SIG-M5 (cell line): ENCODE results near the gene CDYL2.

ENCODE experiments used
- DNase-seq: peaks from one replicate; lab custom pipeline; 2025; lab: John Stamatoyannopoulos, UW

Gene CDYL2

GRCh38 chr16:80592273-80592672 lies 212.1 kb downstream of the CDYL2 start:
- no peak for DNase-seq

DNA sequence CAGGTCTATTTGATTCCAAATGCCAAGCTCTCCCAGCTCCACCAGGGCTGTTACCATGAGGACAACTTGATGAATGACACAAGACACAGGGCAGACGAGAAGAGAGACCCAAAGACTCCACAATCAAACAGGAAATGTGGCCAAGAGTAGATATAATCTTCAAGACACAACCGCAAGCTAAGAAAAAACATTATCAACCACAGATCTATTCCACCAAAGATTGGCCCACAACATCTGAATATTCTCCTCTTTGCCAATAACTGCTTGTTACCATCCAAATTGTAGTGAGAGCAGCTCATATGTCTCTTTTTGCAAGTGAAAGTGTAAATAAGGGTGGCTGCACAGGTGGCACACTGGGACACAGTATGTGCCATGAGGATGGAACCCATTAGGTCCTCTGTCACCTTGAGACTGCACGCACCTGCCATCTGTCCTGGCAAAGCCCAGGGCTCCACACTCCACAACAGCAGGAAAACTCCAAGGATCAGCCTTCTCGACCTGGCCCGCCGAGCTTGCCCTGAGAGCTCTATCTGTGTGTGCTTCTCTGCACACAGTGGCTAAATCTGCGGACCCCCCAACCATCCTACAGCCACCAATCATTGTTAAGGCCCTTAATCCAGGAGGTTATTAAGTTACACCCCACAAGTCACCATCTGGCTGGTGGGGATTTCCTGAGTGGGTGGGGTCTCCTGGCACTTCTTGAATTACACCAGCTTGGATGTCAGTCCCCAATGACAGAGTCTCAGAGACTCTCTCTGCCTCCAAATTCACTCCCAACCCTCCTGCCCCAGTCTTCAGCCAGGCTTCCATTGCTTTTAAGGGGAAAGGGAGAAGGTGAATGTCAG lies 213.1 kb downstream of the CDYL2 start:
- no peak for DNase-seq

DNA sequence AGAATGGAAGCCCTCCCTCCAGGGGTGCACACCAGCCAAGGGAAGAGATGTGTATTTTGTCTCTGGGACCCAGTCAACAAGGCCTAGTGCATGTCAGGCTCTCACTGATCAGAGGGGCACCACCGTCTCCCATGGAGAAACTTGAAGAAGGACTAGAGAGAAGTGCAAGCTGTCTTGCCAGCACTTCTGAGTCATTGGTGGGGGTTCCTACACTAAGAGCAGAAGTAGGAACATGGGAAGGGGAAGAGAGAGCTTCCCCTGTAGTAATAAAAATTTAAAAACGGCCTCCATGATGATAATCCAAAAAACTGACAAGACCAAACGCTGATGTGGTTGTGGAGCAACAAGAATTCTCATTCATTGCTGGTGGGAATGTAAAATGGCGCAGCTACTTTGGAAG lies 217.3 kb downstream of the CDYL2 start:
- no peak for DNase-seq

DNA sequence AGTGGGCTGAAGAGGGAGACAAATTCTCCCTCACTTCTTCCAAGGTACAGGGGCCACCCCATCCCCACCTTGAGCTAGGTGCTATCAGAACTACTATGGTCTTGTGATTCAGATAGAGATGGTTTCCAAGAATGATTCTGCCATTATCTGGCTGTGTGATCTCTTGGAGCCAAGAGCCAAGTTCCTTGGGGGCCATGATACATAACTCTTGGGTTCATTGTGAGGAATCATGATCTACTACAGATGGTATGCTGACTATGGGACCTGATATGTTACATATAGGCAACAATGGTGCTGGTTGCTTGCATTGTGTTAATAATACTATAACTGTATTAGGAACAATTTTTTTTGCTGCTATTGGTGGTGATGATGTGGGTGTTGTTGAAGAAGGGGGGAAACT lies 217.9 kb downstream of the CDYL2 start:
- DNase-seq: no peak

DNA sequence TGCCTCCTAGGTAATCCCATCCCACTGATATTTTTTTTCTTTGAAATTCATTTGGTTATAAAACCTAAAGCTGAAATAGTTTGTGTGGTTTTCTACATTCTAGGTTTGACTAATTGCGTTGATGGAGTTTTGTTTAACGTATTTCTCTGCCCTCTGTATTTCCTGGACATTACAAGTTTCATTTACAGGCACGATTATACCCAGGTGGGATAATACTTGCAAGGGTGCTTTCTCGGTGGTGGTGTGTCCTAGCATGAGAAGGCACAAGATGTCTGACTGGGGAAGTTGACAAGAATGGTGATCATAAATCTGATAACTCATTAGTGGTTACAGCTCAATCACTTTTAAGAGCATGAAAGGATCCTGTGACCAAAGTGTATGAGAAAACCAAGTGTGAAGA lies 218.6 kb downstream of the CDYL2 start:
- no peak for DNase-seq

DNA sequence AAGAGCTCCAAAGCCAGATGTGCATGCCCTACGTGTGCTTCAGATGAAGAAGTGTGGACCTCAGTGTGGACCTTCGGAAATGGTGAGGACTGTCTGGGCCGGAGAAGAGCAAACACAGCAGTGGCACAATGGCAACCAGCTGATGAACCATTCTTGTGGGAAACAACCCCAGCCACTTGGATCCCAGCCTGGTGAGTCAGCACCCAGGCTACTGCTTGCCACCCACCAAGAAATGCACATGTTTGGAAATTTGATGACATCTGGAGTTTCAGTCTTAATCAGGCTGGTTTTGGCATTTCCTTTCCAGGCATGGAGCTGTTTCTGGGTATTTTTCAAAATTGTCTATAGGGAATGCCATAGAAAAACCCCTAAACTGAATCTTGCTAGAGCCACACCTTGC lies 220.9 kb downstream of the CDYL2 start:
- no peak for DNase-seq

GRCh38 chr16:80580109-80580832 lies 224.1 kb downstream of the CDYL2 start:
- DNase-seq: no peak

DNA sequence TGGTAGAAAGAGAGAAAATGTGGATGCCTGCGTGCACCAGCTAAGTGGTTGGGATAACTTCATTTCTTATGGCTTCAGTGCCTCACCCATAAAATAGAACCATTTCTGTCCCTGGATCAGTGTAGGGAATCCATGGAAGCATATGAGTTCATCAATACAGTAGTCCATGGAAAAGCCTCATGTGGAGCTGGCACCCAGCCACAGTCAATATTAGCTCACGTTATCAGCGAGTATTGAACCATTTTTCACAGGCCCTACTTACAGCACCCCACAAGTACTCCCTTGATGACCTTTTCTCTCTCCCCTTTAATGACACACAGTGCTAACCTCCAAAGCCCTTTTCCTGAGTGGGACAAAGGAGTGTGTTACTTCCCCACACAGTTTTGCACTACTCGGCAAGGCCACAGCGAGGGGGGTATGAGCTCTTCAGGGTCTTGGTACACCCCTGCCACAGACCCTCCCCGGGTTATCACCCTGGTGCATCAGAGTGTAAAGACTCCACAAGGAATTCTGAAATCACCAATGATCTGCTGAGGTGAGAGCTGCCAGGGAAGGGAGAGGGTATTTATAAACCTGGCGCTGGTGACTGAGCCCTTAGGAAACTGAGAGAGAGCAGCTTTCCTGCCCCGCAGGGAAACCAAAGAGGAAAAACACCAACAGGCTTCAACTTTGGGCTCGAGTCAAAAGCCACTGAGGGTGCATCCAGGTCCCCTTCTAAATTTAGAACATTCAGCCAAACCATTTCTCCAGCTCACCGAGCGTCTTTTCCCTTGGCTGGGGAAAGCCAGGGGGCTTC lies 226.7 kb downstream of the CDYL2 start:
- DNase-seq: no peak

DNA sequence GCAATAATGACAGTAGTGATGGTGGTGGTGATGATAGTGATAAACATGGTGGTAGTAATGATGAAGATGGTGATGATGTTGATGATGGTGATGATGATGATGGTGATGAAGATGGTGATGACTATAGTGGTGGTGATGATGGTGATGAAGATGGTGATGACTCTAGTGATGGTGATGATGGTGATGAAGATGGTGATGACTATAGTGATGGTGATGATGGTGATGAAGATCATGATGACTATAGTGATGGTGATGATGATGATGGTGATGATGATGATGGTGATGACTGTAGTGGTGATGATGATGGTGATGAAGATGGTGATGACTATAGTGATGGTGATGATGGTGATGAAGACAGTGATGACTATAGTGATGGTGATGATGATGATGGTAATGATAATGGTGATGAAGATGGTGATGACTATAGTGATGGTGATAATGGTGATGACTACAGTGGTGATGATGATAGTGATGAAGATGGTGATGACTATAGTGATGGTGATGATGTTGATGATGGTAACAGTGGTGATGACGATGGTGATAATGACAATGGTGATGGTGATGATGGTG lies 228.0 kb downstream of the CDYL2 start:
- DNase-seq: no peak

GRCh38 chr16:80573700-80574120 lies 230.7 kb downstream of the CDYL2 start:
- no peak for DNase-seq

DNA sequence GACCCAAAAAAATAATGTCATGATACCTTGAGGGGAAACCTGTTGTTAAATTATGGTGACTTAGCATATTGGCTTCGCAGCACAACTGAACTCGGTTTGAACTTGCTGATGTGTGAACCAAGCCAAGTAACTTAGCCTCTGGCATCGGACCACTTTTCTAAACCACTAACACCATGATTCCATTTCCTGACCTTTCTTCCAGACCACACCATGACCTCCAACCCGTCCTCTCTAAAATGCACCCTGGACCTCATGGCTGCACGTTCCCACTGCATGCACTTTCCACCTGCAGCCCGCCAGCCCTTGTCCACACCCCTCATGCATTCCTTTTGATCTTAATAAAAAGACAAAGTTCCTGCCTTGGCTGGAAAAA lies 234.3 kb downstream of the CDYL2 start:
- no peak for DNase-seq

DNA sequence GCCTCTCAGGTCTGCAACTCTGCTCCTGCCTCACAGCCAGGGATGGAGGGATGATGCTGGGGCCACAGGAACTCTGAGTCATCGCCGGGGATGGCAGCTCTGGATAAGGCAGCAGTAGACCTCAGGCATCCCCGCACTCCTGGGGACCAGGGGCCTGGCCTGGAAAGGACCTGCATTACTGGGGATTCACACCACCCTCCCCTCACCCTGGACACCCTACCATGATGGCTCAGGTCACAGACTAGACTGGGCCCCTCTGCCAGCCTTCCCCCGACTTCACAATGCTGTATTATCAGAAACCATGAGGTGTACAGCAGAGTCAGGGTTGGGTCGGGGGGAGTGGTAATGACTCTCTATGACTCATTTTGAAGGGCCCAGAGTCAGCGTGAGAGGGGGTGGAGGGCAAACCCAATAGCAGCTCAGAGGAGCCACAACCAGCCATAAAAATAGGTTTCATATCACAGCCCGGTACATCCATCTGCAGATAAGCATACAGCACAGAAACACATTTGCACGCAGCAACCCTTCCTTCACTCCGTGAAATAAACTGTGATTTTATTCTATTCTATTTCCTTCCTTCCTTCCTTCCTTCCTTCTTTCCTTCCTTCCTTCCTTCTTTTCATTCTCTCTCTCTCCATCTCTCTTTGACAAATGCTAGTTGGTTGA lies 234.8 kb downstream of the CDYL2 start:
- DNase-seq: no peak

DNA sequence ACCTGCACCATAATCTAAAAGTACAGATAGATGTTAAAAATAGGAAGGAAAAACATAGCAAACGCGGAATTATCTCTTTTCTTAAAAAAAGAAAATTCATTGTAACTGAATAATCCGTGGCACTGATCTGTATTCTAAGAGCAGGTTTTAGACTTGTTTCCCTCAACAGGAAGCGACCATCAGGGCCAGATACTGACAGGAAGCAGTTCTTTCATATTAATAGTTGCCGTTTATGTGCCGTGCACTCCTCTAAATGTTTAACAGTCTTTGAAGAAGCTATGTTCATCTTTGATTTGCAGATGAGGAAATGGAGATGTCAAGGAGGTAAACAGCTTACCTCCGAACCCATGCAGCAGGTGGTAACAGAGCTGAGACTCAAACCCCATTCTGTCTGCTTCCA lies 240.0 kb downstream of the CDYL2 start:
- DNase-seq: no peak

DNA sequence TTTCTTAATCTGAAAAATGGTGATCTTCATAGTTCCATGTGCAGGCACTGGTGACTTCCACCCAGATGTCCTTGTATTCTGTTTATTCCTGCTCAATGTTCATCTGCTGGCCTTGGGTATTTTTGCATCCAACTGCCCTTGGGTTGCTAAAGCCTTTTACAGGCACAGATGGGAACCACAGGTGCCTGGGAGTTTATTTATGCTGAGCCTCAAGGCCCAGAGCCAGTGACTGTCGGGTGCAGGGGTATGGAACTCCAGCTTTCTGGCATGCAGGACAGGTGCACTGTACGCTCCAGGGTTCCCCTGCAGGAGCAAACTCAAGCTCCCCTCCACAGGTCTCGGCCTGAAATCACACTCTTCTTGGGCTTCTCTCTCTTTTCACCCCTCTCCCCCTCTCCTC lies 241.3 kb downstream of the CDYL2 start:
- DNase-seq: no peak

GRCh38 chr16:80559369-80559768 lies 245.0 kb downstream of the CDYL2 start:
- no peak for DNase-seq

- DNase-seq: no peak
These were observed 247.4 kb downstream of the CDYL2 start for GRCh38 chr16:80557037-80557436.

DNA sequence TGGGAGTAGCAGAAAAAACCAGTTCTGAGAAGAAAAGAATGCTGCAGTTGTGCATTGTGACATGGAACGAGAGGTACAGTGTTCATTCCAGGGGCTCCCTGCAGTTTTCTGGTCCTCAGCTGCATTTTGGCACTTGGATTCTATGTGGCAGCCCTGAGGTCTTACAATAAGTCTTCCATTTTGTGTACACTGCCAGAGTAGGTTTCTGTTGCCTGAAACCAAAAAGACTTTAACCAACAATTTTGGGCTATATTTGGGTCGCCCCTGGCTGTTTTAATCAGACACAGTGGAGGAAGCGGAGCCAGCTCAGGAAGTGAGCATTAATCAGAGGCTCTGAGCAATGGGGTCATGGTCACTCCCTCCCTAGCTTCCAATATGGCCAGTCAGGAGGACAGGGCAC lies 247.9 kb downstream of the CDYL2 start:
- DNase-seq: no peak

GRCh38 chr16:80554033-80554432 lies 250.4 kb downstream of the CDYL2 start:
- no peak for DNase-seq

DNA sequence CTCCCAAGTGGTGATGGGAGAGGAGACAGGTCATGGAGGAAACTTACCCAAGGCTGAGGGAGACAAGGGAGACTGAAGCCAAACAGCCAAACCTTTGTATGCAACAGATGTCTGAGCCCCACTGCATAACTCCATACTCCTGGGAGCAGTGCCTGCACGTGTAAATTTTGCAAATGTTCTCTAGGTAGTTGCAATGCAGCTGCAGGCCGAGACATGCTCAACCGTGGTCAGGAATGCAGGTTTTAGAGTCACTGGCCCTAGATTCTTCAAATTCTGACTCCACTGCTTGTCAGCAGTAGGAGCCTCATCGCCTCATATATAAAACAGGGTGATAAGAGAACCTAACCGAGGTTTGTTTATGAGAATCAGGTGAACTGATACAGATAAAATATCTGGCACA lies 252.1 kb downstream of the CDYL2 start:
- no peak for DNase-seq
